Panc1 (cell line): ENCODE measurements around the gene CLK2. TPM values are rescaled to one million over a fixed set of nuclear protein-coding genes. Genes with fewer than 3 reads are reported as not detected.

ENCODE experiments used
- ATAC-seq: fragments of 200-7000 bp; cut with Tn5 transposase; 2 replicates; pipeline ENCODE4 v1.9.1; 2020; ENCODE audit warnings: mild to moderate bottlenecking, moderate library complexity
- BruUV-seq: library from RNA; stranded (reverse); fragments of 400-500 nt; replicated peaks from 2 replicates; lab custom pipeline; 2021; lab: Mats Ljungman, UMichigan
- CTCF ChIA-PET: fragments of 300-600 bp; sonication (Branson Sonifier 250); formaldehyde crosslinking; loops from one replicate; lab custom pipeline; 2022; ENCODE audit warnings: antibody characterized with exemption; lab: Charles Lee
- POLR2A ChIA-PET: fragments of 300-600 bp; sonication (Branson Sonifier 250); formaldehyde crosslinking; loops from one replicate; lab custom pipeline; 2022; ENCODE audit warnings: antibody characterized with exemption; lab: Charles Lee
- DNase-seq: peaks from one replicate; pipeline ENCODE4 v3.0.0-alpha.2; 2010; ENCODE audit warnings: low read depth, low spot score
- H3K27ac ChIP-seq: 2 replicates; pipeline ENCODE4 v1.5.1; 2011; ENCODE audit warnings: mild to moderate bottlenecking, low read length, inconsistent platforms
- H3K27me3 ChIP-seq: fragments of 200-500 bp; sonication (Bioruptor generic); 2 replicates; pipeline ENCODE4 v1.6.0; 2014; ENCODE audit warnings: low read length, inconsistent platforms; ENCODE audit not compliant: control insufficient read depth, insufficient read depth
- H3K36me3 ChIP-seq: fragments of 200-500 bp; sonication (Bioruptor generic); 2 replicates; pipeline ENCODE4 v1.5.1; 2014; ENCODE audit warnings: inconsistent platforms, mild to moderate bottlenecking, low read length, moderate library complexity; ENCODE audit not compliant: control insufficient read depth, insufficient read depth
- H3K4me1 ChIP-seq: 2 replicates; pipeline ENCODE4 v1.5.1; 2011; ENCODE audit warnings: inconsistent platforms, mild to moderate bottlenecking, low read length, moderate library complexity; ENCODE audit not compliant: control insufficient read depth, insufficient read depth
- H3K4me3 ChIP-seq, 2 experiments: 2 replicates each; pipeline ENCODE4 v1.5.1; 2011 to 2012; ENCODE audit warnings: low read depth in 2 of 2, low read length in 2 of 2, mild to moderate bottlenecking in 2 of 2, inconsistent platforms in 1 of 2, moderate library complexity in 1 of 2
- H3K9me3 ChIP-seq: fragments of 200-500 bp; sonication (Bioruptor generic); 2 replicates; pipeline ENCODE4 v1.5.1; 2014; ENCODE audit warnings: low read depth, mild to moderate bottlenecking, inconsistent platforms, low read length, moderate library complexity; ENCODE audit not compliant: control insufficient read depth, insufficient read depth
- CTCF ChIP-seq: fragments of 450-650 bp; IDR thresholded peaks from 2 replicates; pipeline ENCODE4 v1.5.1; 2017; ENCODE audit warnings: mild to moderate bottlenecking
- POLR2AphosphoS5 ChIP-seq: IDR thresholded peaks from 2 replicates; pipeline ENCODE4 v1.6.1; 2012; ENCODE audit warnings: mild to moderate bottlenecking, low read depth, low read length, moderate library complexity
- REST ChIP-seq, 2 experiments: IDR thresholded peaks; 2 replicates each; pipeline ENCODE4 v1.6.1; 2011 to 2012; ENCODE audit warnings: low read depth in 2 of 2, control low read depth in 1 of 2, low read length in 1 of 2, mild to moderate bottlenecking in 1 of 2, moderate library complexity in 1 of 2; ENCODE audit not compliant: insufficient read depth in 1 of 2
- SIN3A ChIP-seq: IDR thresholded peaks from 2 replicates; pipeline ENCODE4 v1.6.1; 2012; ENCODE audit warnings: low read depth, mild to moderate bottlenecking, low read length, moderate library complexity, borderline replicate concordance; ENCODE audit not compliant: insufficient read depth
- TCF7L2 ChIP-seq: IDR thresholded peaks from 2 replicates; pipeline ENCODE4 v1.6.1; 2011; ENCODE audit warnings: mild to moderate bottlenecking, low read depth, low read length, inconsistent platforms
- in situ Hi-C: cut with HindIII; loops from 2 replicates; pipeline ENCODE4 v1.10.0; 2016; ENCODE audit warnings: low sequenced_read_pairs, low pct_unique_long_range_greater_than_20kb
- intact Hi-C: fragments of 100-400 bp; cut with micrococcal nuclease; formaldehyde crosslinking; loops from one replicate; pipeline ENCODE4 v1.10.0; 2022; ENCODE audit not compliant: unreplicated experiment
- total RNA-seq: library from RNA; stranded (reverse); gene quantifications from one replicate; pipeline ENCODE4 v1.2.1, GENCODE V29; 2021; ENCODE audit not compliant: unreplicated experiment

CLK2 gene
- total RNA-seq, 1 experiment from 2014 or later: 43.6 TPM

- no peak for TF ChIP-seq REST (IDR thresholded peaks at IDR 0.05; ENCODE audit: insufficient read depth in 1 of 2, low read depth in 2 of 2, low read length in 1 of 2)
- TF ChIP-seq POLR2AphosphoS5: no peak
- TF ChIP-seq TCF7L2: no peak
- no peak for TF ChIP-seq CTCF
- TF ChIP-seq SIN3A: no peak
- ChIA-PET CTCF (interaction anchor here (1.2 kb wide), 1 partner anchor 8 kb away, joined by 3 read pairs; no protein-coding TSS in a partner anchor), POLR2A (interaction anchor here (0.7 kb wide), 1 partner anchor 35 kb away, joined by 6 read pairs; no protein-coding TSS in a partner anchor)
- ATAC-seq (no peak), DNase-seq (no peak)
- in situ Hi-C loops: no loop called here
- H3K9me3 ChIP-seq: no peaks in the 10 kb centered on the region
- H3K27ac ChIP-seq: peak overlapping the region; percentile 95
- intact Hi-C loops: no loop called here
- no peaks in the 10 kb centered on the region for H3K36me3 ChIP-seq
- no peaks in the 10 kb centered on the region for H3K27me3 ChIP-seq
- peak overlapping the region; percentile 60 to 85 for H3K4me3 ChIP-seq
- H3K4me1 ChIP-seq: peaks cover 24% of the 10 kb centered on the region
- no TSS peak for BruUV-seq
Measured at GRCh38 chr1:155245163-155245524, 28.2 kb downstream of the CLK2 start.

DNA sequence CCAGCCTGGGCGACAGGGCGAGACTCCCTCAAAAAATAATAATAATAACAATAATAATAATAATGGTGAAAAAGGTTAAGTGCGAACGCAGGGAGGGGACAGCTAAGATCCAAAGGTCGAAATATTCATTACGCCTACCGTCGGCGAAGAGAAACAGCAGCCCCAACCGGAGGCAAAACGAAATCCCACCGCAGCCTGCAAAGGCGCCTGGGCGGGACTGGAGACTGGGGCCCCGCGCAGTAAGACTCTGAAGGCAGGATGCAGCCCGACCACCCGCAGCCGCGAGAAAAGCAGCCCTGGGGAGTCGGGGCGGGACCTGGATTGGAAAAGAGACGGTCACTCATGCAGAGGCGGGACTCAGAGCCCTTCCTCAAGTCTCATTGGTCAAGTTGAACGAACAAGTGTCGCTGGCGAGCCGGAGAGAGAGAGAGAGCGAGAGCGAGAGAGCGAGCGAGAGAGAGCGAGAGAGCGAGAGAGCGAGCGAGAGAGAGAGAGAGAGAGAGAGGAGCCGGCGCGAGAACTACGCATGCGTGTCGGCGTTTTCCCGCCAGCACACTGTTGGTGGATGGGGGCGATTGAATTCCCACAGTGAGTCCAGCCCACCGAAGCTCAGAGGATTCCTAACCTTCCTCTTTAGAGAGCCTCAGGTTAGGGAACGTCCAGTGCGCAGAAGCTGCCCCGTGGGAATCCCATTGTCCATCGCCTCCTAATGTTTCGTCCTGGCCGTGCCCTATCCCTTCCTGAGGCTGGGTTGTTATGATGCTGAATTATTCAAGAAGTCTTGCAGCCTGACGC lies 28.7 kb downstream of the CLK2 start:
- peak overlapping the region; percentile 60 to 85 for H3K4me3 ChIP-seq
- BruUV-seq: no TSS peak
- no peaks in the 10 kb centered on the region for H3K27me3 ChIP-seq
- intact Hi-C loops: no loop called here
- DNase-seq (peak; percentile 95), ATAC-seq (peak; percentile 95)
- in situ Hi-C loops: no loop called here
- ChIA-PET CTCF (interaction anchor here (1.2 kb wide), 1 partner anchor 9 kb away, joined by 3 read pairs; no protein-coding TSS in a partner anchor), POLR2A (interaction anchor here (0.7 kb wide), 1 partner anchor 35 kb away, joined by 6 read pairs; no protein-coding TSS in a partner anchor)
- TF ChIP-seq REST (IDR thresholded peaks at IDR 0.05; ENCODE audit: insufficient read depth in 1 of 2, low read depth in 2 of 2, low read length in 1 of 2) (peak in 1 of 2 experiments; percentile 22; a peak in 1 of 4 replicates), POLR2AphosphoS5 (peak; percentile 97), CTCF (no peak), TCF7L2 (peak; percentile 81), SIN3A (peak; percentile 65; the same call in 1 of the 2 replicates)
- peaks cover 24% of the 10 kb centered on the region for H3K4me1 ChIP-seq
- no peaks in the 10 kb centered on the region for H3K9me3 ChIP-seq
- no peaks in the 10 kb centered on the region for H3K36me3 ChIP-seq
- peak overlapping the region; percentile 95 for H3K27ac ChIP-seq
